GM21447 (cell line): Measurements from ENCODE around the gene EMB.
"Not testable (repeated sequence)": the region's sequence is repeated elsewhere in the genome, so short reads cannot be mapped to it uniquely, and the experiment has no call there.

Source experiments
- ATAC-seq: cut with Tn5 transposase; IDR thresholded peaks from one replicate; pipeline ENCODE4 v1.9.1; 2021; ENCODE audit not compliant: unreplicated experiment

EMB gene, protein sequence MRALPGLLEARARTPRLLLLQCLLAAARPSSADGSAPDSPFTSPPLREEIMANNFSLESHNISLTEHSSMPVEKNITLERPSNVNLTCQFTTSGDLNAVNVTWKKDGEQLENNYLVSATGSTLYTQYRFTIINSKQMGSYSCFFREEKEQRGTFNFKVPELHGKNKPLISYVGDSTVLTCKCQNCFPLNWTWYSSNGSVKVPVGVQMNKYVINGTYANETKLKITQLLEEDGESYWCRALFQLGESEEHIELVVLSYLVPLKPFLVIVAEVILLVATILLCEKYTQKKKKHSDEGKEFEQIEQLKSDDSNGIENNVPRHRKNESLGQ

DNA sequence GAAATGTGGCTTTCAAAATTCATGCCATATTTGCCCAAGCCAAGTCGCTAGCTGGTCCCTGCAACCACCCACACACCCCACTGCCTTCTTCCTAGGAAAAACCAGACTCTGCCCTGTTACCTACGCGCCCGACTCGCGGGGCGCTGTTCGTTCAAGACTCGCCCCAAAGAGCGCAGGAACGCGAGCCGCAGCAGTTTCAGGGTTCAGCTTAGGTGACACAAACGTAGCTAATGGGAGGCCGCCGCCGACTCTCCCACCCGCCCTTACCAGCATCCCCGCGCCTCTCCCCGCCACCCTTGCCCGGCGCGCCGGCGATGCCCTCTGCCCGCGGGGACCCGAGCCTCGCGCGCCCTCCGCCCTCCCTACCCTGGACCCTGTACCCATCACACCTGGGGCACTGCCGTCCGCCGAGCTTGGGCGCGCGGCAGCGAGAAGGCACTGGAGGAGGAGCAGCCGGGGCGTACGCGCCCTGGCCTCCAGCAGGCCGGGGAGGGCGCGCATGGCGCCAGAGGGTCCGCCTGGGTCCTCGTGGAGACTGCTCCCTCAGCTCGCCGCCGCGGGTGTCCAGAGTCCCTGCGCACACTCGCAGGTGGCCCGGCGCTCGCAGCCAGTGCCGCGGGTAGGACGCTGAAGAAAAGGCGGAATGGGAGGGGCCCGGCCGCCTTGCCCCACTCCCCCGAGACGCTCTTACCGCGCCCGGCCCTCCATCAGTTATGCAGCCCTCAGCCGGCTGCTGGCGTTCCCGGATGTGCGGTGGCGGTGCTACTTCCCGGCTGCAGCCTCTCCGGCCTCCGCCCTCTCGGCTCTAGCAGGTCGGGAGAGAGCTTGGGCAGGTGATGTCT, at the start of gene EMB:
EMB (minus strand) TSS at position 638 of the 842 bp plus-strand sequence; CDS start at position 501, 137 bp downstream.
- ATAC-seq = peak; percentile 60

DNA sequence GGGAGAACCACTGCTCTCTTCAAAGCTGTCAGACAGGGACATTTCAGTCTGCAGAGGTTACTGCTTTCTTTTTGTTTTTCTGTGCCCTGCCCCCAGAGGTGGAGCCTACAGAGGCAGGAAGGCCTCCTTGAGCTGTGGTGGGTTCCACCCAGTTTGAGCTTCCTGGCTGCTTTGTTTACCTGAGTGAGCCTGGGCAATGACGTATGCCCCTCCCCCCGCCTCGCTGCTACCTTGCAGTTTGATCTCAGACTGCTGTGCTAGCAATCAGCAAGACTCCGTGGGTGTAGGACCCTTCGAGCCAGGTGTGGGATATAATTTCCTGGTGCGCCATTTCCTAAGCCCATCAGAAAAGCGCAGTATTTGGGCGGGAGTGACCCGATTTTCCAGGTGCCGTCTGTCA, 48.4 kb upstream of the EMB start:
- not testable (repeated sequence) for ATAC-seq

DNA sequence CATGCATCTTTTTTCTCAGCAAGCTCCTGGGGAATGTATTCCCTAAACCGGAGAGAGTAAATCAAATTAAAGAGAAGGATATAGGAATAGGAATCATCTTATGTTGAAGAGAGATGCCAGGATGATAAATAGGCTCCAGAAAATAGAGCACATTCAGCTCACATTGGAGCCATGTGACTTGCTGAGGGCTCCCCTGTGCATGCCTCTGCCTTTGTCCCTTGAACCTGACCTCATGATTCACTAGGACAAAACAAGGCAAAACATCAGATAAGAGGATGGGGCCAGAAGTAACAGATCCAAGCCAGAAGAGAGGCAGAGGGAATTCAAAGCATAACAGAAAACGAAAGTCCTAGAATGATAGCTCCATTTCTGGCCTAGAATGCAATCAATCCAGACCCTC, 37.7 kb upstream of the EMB start:
- ATAC-seq = not testable (repeated sequence)

DNA sequence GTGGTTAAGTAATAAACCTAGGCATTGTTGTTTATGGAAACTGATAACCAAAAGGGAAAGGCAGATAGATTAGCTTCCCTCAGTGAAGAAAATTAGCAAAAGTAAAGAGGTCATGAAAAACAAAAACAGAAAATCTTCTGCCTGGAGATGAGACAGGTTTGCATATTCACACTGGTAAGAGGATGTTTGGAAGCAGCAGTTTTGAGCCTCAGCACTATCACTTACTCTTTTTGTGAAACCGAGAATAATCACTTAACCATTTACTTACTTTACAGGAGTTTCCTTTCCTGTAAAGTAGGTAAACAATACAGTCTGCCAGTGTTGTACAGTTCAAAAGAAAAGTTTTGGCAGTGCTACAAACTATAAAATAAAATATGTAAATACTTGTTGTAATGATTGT, 35.5 kb upstream of the EMB start:
- ATAC-seq = peak; percentile 100

DNA sequence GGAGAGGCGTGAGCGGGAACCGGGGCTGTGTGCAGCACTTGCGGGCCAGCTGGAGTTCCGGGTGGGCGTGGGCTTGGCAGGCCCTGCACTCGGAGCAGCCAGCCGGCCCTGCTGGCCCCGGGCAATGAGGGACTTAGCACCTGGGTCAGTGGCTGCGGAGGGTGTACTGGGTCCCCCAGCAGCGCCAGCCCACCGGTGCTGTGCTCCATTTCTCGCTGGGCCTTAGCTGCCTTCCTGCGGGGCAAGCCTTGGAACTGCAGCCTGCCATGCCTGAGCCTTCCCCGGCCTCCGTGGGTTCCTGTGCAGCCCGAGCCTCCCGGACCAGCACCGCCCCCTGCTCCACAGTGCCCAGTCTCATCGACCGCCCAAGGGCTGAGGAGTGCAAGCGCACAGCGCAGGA, 23.9 kb upstream of the EMB start:
- not testable (repeated sequence) for ATAC-seq

DNA sequence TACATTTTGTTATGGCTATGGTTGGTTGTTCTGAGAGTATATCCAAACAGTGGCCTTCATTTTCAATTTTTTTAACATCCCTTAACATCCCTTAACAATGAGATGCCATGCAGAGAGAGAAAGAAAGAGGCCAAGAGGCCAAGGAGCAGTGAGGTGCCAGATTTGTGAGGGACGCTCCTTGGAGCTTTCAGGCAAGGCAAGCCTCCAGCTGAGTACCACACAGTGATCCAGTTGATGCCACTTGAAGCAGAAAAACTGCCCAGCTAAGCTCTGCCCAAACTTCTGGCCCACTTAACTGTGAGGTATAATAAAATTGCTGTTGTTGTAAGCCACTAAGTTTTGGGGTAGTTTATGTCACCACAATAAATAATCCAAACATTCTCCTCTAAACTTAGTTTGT, 22.6 kb upstream of the EMB start:
- no peak for ATAC-seq

DNA sequence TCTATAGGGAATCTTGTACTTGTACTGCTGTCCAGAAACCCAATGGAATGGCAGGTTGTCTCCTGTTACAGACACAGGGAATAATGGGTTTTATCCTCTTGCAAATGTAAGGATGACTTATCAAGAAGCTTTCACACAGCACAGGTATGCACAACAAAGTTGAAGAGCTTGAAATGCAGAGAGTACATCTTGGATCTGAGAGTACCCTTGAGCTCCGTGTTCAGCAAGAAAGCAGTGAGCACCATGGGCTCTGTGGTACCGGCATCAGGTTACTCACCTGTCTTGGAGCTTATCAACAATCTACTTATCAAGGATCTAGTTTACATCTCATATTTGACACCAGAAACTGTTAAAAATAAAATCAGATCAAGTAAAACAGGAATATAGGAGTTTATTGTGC, 22.0 kb upstream of the EMB start:
- no peak for ATAC-seq

DNA sequence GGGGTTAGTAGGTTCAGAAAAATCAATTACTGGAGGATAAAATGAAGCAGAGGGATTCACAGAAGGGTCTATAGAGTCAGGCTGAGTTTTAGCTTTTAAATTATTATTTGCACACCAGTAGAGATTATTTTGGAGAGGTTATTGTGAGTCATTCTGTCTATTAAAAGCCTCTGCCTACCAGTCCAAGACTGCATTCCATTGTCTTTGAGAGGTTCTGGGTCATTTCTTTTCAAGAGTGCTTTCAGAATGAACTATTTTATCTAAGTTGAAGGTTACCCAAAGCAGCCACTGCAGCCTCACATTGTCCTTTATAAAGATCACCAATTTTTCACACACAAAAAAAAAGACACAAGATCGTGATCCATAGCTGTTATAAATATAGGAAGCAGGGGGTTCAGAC, 21.5 kb upstream of the EMB start:
- not testable (repeated sequence) for ATAC-seq

DNA sequence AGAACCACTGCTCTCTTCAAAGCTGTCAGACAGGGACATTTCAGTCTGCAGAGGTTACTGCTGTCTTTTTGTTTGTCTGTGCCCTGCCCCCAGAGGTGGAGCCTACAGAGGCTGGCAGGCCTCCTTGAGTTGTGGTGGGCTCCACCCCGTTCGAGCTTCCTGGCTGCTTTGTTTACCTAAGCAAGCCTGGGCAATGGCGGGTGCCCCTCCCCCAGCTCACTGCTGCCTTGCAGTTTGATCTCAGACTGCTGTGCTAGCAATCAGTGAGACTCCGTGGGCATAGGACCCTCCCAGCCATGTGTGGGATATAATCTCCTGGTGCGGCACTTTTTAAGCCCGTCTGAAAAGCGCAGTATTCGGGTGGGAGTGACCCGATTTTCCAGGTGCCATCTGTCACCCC, 17.3 kb upstream of the EMB start:
- not testable (repeated sequence) for ATAC-seq

DNA sequence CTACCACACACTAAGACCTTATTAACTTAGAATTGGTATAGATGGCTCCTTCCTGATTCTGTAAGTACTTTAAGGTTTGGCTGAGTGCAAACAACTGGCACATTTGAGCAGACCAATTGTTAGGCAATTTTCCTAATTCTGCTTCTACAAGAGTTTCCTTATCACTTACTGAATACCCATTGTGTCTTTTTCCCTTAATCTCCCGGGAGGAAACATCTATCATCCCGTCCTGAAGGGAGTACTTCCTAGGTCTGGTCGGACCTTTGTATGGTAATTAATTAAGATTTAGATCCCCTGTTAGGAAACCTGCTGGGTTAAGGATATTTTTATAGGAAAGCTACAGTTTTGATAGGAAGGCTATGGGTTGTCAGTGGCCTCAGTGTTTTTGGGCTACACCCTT, 8.2 kb upstream of the EMB start:
- not testable (repeated sequence) for ATAC-seq

DNA sequence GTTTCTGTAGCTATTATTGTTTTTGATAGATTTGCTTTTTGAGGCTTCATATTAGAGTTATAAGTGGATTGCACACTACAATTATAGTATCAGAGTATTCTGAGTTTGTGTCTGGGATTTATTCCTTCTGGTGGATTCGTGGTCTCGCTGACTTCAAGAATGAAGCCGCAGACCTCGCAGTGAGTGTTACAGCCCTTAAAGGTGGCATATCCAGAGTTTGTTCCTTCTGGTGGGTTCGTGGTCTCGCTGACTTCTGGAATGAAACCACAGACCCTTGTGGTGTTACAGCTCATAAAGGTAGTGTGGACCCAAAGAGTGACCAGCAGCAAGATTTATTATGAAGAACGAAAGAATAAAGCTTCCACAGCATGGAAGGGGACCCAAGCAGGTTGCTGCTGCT, 6.9 kb upstream of the EMB start:
- no peak for ATAC-seq

DNA sequence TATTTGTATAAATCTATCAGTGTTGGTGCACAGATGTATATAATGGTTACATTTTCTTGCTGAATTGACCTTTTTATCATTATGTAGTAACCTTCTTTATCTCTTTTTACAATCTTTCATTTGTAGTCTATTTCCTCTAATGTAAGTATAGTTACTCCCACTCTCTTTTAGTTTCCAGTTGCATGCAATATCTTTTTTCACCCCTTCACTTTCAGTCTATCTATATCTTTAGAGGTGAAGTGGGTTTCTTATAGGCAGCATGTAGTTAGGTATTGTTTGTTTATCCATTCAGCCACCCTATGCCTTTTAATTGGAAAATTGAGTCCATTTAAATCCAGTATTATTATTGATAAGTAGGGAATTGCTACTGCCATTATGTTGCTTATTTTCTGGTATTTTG, 6.1 kb upstream of the EMB start:
- no peak for ATAC-seq

DNA sequence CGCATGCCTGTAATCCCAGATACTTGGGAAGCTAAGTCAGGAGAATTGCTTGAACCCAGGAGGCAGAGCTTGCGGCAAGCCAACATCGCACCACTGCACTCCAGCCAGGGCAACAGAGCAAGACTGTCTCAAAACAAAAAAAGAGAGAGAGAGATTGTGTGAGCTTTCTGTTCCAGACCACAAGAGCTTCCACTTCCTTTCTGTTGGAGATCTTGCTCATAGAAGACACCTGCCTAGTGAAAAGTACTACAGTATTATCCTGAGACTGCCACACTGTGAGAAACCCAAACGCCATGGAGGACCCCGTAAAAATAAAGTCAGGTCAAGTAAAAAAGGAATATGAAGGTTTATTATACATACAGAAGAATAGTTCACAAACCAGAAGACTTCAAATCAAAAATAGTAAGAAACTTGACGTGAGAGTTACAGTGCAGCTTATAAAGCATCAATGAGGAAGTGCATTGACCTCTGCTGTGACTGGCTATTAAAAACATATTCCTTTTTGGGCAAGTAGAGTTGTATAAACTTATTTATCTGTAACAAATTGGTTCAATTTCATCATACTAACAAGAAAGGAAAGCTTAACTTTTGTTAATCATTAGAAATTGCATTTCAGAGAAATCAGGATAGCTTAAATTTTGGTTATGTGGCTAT, 4.3 kb upstream of the EMB start:
- ATAC-seq = peak; percentile 74

DNA sequence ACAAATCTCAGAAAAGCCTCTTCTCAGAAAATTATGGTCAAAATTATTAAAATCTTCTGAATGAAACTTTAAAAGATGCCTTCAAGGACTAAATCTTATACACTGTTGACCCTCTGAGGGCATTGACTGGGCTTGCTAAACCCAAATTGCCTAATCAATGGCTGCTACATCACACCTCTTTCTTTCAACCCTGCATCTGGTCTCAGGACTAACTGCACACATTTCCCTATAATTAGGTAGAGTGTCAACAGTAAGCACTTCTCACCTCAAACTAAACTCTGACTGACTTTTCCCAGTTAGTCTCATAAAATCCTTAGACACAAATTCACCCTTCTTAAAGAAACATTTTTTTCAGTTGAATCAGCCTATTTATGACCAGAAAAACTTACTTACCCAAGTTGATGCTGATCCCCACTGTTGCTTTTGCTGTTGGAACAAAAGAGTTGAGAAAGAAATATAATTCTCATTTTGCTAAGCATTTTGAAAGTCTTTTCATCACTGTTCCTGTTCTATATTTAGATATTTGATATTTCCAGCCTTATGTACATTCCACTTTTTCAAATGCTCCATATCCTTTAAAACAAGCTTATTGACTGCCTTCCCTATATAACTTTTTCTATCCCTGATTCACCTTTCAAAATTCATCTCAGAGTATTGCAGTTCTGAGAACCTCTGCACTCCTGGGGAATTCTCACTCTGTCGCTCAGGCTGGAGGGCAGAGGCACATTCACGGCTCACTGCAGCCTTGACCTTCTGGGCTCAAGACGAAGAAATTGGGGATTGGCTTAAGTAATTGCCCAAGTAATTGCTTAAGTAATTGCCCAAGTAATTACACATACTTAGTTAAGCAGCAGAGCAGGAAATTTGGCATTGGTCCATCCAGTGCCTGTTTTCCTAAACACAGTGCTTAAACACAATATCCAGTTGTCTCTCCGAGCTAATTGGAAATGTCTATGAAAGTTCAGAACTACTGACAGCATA, 1.8 kb upstream of the EMB start:
- not testable (repeated sequence) for ATAC-seq

DNA sequence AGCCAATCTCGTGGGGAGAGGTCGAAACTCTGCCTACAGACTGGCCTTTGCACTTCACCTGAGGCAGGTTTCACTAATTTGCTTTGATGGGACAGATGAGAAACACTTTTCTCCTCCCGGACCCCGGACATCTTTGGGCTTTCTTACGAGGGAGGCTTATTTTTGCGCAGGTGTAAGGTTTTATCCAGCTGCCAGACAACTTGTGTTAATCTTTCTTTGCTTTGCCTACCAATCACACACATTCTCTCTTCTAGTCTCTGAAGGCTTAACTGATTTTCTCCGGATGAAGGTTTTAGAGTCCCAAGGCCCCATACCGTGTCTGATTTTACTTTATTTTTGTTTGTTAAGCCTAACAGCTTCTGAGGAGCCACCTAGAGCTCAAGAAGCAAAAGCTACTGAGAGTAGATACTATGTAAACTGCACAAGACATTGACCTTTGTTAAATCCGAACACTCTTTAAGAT, 436 bp upstream of the EMB start:
- no peak for ATAC-seq

DNA sequence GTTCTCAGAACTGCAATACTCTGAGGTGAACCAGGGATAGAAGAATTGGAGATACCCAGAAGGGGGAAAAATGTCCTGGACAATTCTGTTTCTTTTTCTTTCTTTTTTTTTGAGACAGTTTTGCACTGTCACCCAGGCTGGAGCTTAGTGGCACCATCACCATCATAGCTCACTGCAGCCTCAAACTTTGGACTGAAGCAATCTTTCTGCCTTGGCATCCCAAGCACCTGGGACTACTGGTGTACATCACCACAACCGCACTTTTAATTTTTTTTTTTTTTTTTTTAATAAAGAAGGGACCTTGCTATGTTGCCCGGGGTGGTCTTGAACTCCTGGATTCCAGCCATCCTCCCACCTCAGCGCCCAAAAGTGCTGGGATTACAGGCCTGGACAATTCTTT, 1.9 kb downstream of the EMB start:
- ATAC-seq = no peak

DNA sequence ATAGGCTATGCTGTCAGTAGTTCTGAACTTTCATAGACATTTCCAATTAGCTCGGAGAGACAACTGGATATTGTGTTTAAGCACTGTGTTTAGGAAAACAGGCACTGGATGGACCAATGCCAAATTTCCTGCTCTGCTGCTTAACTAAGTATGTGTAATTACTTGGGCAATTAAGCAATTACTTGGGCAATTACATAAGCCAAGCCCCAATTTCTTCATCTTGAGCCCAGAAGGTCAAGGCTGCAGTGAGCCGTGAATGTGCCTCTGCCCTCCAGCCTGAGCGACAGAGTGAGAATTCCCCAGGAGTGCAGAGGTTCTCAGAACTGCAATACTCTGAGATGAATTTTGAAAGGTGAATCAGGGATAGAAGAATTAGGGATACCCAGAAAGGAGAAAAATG, 3.0 kb downstream of the EMB start:
- not testable (repeated sequence) for ATAC-seq

DNA sequence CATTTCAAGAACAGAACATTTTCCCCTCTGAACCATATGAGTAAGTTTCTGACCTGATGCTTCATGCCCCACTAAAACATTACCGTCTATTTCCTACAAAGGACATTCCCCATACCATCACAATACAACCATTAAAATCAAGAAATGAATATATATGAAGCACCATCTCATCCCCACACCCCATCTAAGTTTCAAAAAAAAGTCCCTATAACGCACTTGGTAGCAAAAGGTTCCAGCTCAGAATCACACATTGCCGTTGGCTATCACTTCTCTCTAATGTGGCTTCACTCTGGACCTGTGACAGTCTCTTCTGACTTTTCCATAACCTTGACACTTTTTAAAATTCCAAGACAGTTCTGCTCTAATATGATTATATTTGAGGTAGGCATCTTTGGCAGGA, 5.9 kb downstream of the EMB start:
- ATAC-seq = no peak

DNA sequence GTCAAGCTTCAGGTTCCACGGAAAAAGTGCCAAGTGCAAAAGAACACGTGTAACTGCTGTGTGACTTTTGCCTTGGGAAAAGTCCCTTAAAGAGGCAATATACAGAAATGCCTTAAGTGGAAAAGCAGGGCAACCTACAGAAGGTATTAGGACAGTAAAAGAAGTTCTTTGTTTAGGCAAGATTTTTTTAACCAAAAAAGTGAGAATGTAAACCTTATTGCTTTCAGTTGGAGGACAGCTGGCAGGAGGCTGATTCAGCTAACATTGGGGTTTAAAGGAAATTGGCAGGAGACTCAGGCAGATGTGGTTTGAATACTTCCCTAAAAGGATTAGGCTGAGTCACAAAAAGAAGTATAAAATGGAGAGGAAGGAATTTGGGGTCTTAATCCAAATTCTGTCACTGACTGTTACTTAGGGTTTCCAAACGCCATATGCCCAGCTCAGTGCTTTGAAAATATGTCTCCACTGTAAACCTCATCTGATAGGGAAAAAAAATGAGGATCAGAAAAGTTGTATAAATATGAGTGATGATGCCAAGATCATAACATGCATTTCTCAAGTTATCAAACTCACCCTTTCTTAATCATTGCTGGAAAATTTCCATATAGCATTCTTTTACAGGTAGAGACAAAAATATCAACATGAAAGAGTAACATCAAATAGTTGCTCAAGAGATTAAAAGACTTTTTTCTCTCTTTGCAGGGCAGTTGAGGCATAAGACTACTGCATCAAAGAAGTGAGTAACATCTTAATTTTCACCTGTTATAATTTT, 9.8 kb downstream of the EMB start:
- ATAC-seq = not testable (repeated sequence)
